ENCODE data around the gene VAT1L.

- TF ChIP-seq, protein P1, sequence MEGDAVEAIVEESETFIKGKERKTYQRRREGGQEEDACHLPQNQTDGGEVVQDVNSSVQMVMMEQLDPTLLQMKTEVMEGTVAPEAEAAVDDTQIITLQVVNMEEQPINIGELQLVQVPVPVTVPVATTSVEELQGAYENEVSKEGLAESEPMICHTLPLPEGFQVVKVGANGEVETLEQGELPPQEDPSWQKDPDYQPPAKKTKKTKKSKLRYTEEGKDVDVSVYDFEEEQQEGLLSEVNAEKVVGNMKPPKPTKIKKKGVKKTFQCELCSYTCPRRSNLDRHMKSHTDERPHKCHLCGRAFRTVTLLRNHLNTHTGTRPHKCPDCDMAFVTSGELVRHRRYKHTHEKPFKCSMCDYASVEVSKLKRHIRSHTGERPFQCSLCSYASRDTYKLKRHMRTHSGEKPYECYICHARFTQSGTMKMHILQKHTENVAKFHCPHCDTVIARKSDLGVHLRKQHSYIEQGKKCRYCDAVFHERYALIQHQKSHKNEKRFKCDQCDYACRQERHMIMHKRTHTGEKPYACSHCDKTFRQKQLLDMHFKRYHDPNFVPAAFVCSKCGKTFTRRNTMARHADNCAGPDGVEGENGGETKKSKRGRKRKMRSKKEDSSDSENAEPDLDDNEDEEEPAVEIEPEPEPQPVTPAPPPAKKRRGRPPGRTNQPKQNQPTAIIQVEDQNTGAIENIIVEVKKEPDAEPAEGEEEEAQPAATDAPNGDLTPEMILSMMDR (IDR thresholded peaks at IDR 0.05) = no peak
- no peak for TF ChIP-seq ZFX (IDR thresholded peaks at IDR 0.05; ENCODE audit: borderline replicate concordance)
Observed at GRCh38 chr16:77881355-77882030, 93.1 kb downstream of the VAT1L start.

All from 22Rv1 (cell line).